ENCODE results near the gene MED13L.
A peak's percentile ranks its signal among the peaks of the same experiment; 100 is the strongest.
"Not testable (repeated sequence)": the region's sequence is repeated elsewhere in the genome, so short reads cannot be mapped to it uniquely, and the experiment has no call there.

The MED13L gene

DNA sequence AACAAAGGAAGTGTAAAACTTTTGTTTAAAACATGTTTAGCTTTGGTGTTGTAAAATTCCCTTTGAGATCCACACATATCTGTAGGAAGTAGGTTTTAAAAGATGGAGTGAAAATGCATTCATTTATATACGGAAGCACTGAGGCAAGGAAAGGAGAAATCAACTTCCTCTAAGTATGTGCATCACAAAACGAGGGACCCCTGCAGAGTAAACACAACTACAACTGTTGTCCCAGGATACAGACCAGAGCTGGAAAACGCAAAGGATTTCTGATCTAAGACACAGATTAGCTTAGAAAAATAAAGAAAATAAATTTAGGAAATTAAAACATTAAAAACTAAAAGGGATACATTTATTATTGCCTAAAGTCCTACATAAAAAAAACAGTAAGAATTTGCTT, 297.6 kb downstream of the MED13L start:
- in situ Hi-C loops (cut with MboI; ENCODE audit: low sequenced_read_pairs): loop anchor here (25.0 kb wide), 1 partner anchor 632 kb away; no protein-coding TSS in a partner anchor
- Histone ChIP-seq H3K4me1 (no peaks in the 10 kb centered on the region; the same call in none of the 2 replicates), H3K36me3 (replicated peaks) (peaks cover 24% of the 10 kb centered on the region)

GRCh38 chr12:115979351-115979750, 298.1 kb downstream of the MED13L start:
- Histone ChIP-seq H3K27me3 (ENCODE audit: low read depth) (no peaks in the 10 kb centered on the region), H3K36me3 (replicated peaks) (peaks cover 24% of the 10 kb centered on the region), H3K9me3 (no peaks in the 10 kb centered on the region), H3K4me3 (no peak overlapping the region), H3K4me1 (no peaks in the 10 kb centered on the region; the same call in none of the 2 replicates)
- in situ Hi-C loops (cut with MboI; ENCODE audit: low sequenced_read_pairs): loop anchor here (25.0 kb wide), 1 partner anchor 633 kb away; no protein-coding TSS in a partner anchor
- no peak for DNase-seq (ENCODE audit: low spot score in 2 of 2)

More for the DNA sequence above, 297.6 kb downstream of the MED13L start:
- DNase-seq (ENCODE audit: low spot score in 2 of 2): no peak
- H3K27me3 ChIP-seq (ENCODE audit: low read depth): no peaks in the 10 kb centered on the region
- H3K9me3 ChIP-seq: no peaks in the 10 kb centered on the region
- H3K4me3 ChIP-seq: no peak overlapping the region

- not testable (repeated sequence) for H3K9me3 ChIP-seq; H3K4me3 ChIP-seq; DNase-seq (ENCODE audit: low spot score in 2 of 2); H3K27me3 ChIP-seq (ENCODE audit: low read depth); H3K36me3 ChIP-seq (replicated peaks)
- H3K4me1 ChIP-seq: peaks cover 14% of the 10 kb centered on the region
- in situ Hi-C loops (cut with MboI; ENCODE audit: low sequenced_read_pairs): loop anchor here (25.0 kb wide), 1 partner anchor 635 kb away; no protein-coding TSS in a partner anchor
Measured at GRCh38 chr12:115976829-115977228, 300.7 kb downstream of the MED13L start.

GRCh38 chr12:115975411-115975810, 302.1 kb downstream of the MED13L start:
- DNase-seq (ENCODE audit: low spot score in 2 of 2): no peak
- Histone ChIP-seq H3K9me3 (no peaks in the 10 kb centered on the region), H3K4me1 (peaks cover 17% of the 10 kb centered on the region), H3K27me3 (ENCODE audit: low read depth) (no peaks in the 10 kb centered on the region), H3K36me3 (replicated peaks) (peaks cover 16% of the 10 kb centered on the region), H3K4me3 (no peak overlapping the region)
- in situ Hi-C loops (cut with MboI; ENCODE audit: low sequenced_read_pairs): loop anchor here (25.0 kb wide), 1 partner anchor 637 kb away; no protein-coding TSS in a partner anchor

- Histone ChIP-seq H3K36me3 (replicated peaks) (peaks cover 19% of the 10 kb centered on the region), H3K9me3 (no peaks in the 10 kb centered on the region), H3K27me3 (ENCODE audit: low read depth) (no peaks in the 10 kb centered on the region), H3K4me3 (no peak overlapping the region), H3K4me1 (peaks cover 17% of the 10 kb centered on the region)
- in situ Hi-C loops (cut with MboI; ENCODE audit: low sequenced_read_pairs): no loop called here
- DNase-seq (ENCODE audit: low spot score in 2 of 2): no peak
Measured at GRCh38 chr12:115973968-115974724, 303.3 kb downstream of the MED13L start.

- H3K4me1 ChIP-seq: peaks cover 17% of the 10 kb centered on the region
- no peak for DNase-seq (ENCODE audit: low spot score in 2 of 2)
- H3K27me3 ChIP-seq (ENCODE audit: low read depth): no peaks in the 10 kb centered on the region
- peaks cover 28% of the 10 kb centered on the region for H3K36me3 ChIP-seq (replicated peaks)
- in situ Hi-C loops (cut with MboI; ENCODE audit: low sequenced_read_pairs): no loop called here
- no peaks in the 10 kb centered on the region for H3K9me3 ChIP-seq
- no peak overlapping the region for H3K4me3 ChIP-seq
Measured at GRCh38 chr12:115973066-115973465, 304.4 kb downstream of the MED13L start.

GRCh38 chr12:115972241-115972640, 305.3 kb downstream of the MED13L start:
- Histone ChIP-seq H3K4me1 (peaks cover 17% of the 10 kb centered on the region), H3K9me3 (no peaks in the 10 kb centered on the region), H3K36me3 (replicated peaks) (peaks cover 34% of the 10 kb centered on the region), H3K27me3 (ENCODE audit: low read depth) (no peaks in the 10 kb centered on the region), H3K4me3 (no peak overlapping the region)
- in situ Hi-C loops (cut with MboI; ENCODE audit: low sequenced_read_pairs): no loop called here
- DNase-seq (ENCODE audit: low spot score in 2 of 2): peak; percentile 24 to 89

- Histone ChIP-seq H3K4me3 (no peak overlapping the region), H3K36me3 (replicated peaks) (peaks cover 65% of the 10 kb centered on the region), H3K27me3 (ENCODE audit: low read depth) (no peaks in the 10 kb centered on the region), H3K4me1 (peaks cover 15% of the 10 kb centered on the region), H3K9me3 (no peaks in the 10 kb centered on the region)
- no peak for DNase-seq (ENCODE audit: low spot score in 2 of 2)
- in situ Hi-C loops (cut with MboI; ENCODE audit: low sequenced_read_pairs): no loop called here
Measured at GRCh38 chr12:115968211-115968610, 309.3 kb downstream of the MED13L start.

DNA sequence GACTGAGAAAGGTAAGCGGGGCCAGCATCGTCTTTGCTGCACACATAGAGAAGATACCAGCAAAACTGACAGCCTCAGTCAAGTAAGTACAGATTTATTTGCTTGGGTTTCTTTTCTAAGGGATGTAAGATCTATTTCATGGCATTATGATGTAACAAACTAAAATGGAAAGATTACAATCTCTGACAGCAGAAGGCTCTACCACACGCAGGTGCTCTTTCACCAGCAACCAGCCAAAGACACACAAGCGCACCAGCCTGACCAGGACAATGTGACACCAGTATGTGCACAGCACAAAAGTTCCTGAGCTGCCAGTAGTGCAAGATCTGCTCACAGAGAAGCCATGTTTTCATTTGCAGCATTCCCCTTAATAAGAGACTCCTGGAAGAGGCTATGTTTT, 311.1 kb downstream of the MED13L start:
- no peak for DNase-seq (ENCODE audit: low spot score in 2 of 2)
- Histone ChIP-seq H3K36me3 (replicated peaks) (peaks cover 68% of the 10 kb centered on the region), H3K4me1 (no peaks in the 10 kb centered on the region; the same call in 1 of the 2 replicates), H3K4me3 (no peak overlapping the region), H3K27me3 (ENCODE audit: low read depth) (no peaks in the 10 kb centered on the region), H3K9me3 (no peaks in the 10 kb centered on the region)
- in situ Hi-C loops (cut with MboI; ENCODE audit: low sequenced_read_pairs): no loop called here

- Histone ChIP-seq H3K4me1 (no peaks in the 10 kb centered on the region), H3K36me3 (replicated peaks) (peaks cover 65% of the 10 kb centered on the region), H3K9me3 (no peaks in the 10 kb centered on the region), H3K27me3 (ENCODE audit: low read depth) (no peaks in the 10 kb centered on the region), H3K4me3 (no peak overlapping the region)
- DNase-seq (ENCODE audit: low spot score in 2 of 2): no peak
- in situ Hi-C loops (cut with MboI; ENCODE audit: low sequenced_read_pairs): no loop called here
Measured at GRCh38 chr12:115964626-115965025, 312.9 kb downstream of the MED13L start.

- H3K9me3 ChIP-seq: no peaks in the 10 kb centered on the region
- no peak overlapping the region for H3K4me3 ChIP-seq
- in situ Hi-C loops (cut with MboI; ENCODE audit: low sequenced_read_pairs): no loop called here
- DNase-seq (ENCODE audit: low spot score in 2 of 2): no peak
- peaks cover 65% of the 10 kb centered on the region for H3K36me3 ChIP-seq (replicated peaks)
- no peaks in the 10 kb centered on the region for H3K4me1 ChIP-seq
- H3K27me3 ChIP-seq (ENCODE audit: low read depth): no peaks in the 10 kb centered on the region
Measured at GRCh38 chr12:115964214-115964613, 313.3 kb downstream of the MED13L start.

DNA sequence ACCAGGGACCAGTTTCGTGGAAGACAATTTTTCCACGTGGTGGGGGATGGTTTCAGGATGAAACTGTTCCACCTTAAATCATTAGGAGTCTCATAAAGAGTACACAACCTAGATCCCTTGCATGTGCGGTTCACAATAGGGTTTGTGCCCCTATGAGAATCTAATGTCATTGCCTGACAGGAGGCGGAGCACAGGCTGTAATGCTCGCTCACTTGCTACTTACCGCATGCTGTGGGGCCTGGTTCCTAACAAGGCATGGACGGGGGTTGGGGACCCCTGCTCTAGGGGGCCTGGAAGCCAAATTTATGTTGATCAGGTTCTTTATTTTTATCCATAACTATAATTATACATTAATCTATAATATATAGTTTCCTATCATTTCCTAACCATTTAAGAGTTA, 315.3 kb downstream of the MED13L start:
- Histone ChIP-seq H3K36me3 (replicated peaks) (peaks cover 50% of the 10 kb centered on the region), H3K9me3 (no peaks in the 10 kb centered on the region), H3K4me3 (no peak overlapping the region), H3K4me1 (no peaks in the 10 kb centered on the region; the same call in 1 of the 2 replicates), H3K27me3 (ENCODE audit: low read depth) (no peaks in the 10 kb centered on the region)
- in situ Hi-C loops (cut with MboI; ENCODE audit: low sequenced_read_pairs): no loop called here
- no peak for DNase-seq (ENCODE audit: low spot score in 2 of 2)

DNA sequence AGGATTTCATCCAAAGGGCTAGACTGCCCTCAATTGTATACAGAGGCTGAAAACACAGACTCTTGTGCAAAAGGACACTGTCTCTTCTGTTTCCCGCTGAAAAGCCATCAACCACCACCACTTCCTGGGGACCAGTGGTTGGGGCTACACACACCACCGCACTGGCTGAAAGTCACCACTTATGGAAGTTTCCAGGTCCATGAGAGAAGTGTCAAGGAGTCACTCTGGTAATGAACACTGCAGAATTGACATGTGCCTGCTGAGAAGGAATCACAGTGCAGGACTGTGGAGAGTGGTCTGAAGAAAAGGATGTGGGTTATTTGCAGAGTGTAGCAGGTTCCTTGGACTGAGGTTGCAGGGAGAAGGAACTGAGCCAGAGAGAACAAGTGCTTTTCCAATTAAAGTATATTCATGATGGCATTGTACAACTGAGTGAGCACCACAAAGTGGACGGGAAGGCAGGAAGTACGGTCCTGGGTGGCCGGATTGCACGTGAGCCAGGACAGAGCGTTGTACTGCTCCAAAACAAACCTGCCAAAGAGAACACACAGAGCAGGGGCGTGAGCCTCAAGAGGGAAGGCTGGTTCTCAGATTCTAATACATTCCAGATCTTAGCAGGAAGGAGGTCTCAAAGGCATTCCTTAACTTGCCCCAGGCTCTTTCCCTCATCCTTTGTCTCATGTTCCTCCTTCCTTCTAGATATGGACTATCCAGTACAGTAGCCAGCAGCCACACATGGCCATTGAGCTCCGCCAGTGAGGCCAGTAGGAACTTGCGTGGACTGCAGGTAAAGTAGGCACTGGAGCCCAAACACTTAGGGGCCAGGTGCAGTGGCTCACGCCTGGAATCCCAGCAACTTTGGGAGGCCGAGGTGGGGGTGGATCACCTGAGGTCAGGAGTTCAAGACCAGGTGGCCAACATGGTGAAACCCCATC, 316.4 kb downstream of the MED13L start:
- no peaks in the 10 kb centered on the region; the same call in 1 of the 2 replicates for H3K4me1 ChIP-seq
- no peak overlapping the region for H3K4me3 ChIP-seq
- H3K36me3 ChIP-seq (replicated peaks): peaks cover 45% of the 10 kb centered on the region
- in situ Hi-C loops (cut with MboI; ENCODE audit: low sequenced_read_pairs): no loop called here
- H3K9me3 ChIP-seq: no peaks in the 10 kb centered on the region
- H3K27me3 ChIP-seq (ENCODE audit: low read depth): no peaks in the 10 kb centered on the region
- DNase-seq (ENCODE audit: low spot score in 2 of 2): no peak
